NOMO-1 treated with dmso at 0.1 percent for 144 hours (cell line): ENCODE results near the gene TBC1D17.
A peak's percentile ranks its signal among the peaks of the same experiment; 100 is the strongest.

Experiments
- DNase-seq: peaks from one replicate; lab custom pipeline; 2025; ENCODE audit not compliant: unreplicated experiment; lab: John Stamatoyannopoulos, UW

The TBC1D17 gene

GRCh38 chr19:49860336-49861102 is 17.0 kb upstream of the TBC1D17 start:
- no peak for DNase-seq

GRCh38 chr19:49861107-49861506 is 16.4 kb upstream of the TBC1D17 start:
- DNase-seq = no peak

- DNase-seq = no peak
These were observed 15.7 kb upstream of the TBC1D17 start for GRCh38 chr19:49861541-49862378.

DNA sequence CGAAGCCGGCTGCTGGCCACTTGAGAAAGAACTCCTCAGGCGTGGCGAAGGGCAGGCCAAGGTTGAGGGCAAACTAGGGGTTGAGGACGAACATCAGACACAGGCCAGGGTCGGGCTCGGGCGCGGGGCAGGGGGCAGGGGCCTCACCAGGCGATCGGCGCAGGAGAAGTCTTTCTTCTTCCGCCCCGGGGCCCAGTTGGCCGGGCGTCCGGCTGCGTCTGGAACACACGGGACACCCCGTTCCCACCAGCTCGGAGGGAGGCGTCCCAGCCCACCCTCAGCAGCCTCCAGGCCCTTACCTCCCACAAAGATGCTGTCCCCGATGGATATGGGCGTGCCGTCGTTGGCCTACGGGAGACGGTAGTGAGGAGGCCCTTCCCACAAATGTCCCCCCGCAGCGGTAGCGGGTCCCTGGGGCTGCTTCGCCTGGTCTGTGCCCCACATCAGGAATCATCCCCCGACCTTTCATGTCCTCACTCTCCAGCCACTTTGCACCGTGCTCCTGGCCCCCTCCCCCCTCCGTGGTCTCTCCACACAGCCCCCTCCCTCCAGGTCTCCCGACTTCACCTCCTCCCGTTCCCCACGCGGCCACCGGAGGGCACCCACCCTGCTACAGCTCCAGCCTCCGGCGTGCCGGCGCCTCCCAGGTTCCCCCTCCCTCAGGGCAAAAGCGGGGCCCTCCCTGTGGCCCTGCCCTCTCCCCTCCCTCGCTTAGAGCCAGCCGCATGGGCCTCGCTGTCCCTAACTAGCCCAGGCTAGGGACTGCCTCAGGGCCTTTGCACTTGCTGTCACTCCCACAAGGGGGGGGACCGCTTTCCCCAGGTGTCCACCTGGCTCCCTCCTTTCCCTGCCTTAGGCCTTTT is 14.9 kb upstream of the TBC1D17 start:
- no peak for DNase-seq

GRCh38 chr19:49863254-49863934 is 14.1 kb upstream of the TBC1D17 start:
- DNase-seq = no peak

DNA sequence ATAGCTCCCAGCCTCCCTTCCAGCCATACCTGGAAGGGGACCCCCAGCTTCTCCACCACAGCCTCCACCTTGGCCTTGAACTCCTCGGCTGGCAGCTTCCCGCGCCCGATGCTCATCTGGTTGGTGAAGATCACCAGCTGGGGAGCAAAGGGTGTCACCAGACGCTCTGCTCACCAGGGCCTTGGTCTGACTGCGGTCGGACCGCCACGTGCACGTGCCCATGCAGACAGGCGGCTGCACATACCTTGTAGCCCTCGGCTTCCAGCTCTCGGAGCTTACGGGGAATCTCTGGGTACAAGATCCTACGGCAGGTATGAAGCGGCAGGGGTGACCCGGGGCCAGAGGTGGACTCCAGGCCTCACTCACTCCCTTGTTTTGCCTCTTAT is 13.6 kb upstream of the TBC1D17 start:
- no peak for DNase-seq

- DNase-seq = no peak
These were observed 12.6 kb upstream of the TBC1D17 start for GRCh38 chr19:49864890-49865289.

DNA sequence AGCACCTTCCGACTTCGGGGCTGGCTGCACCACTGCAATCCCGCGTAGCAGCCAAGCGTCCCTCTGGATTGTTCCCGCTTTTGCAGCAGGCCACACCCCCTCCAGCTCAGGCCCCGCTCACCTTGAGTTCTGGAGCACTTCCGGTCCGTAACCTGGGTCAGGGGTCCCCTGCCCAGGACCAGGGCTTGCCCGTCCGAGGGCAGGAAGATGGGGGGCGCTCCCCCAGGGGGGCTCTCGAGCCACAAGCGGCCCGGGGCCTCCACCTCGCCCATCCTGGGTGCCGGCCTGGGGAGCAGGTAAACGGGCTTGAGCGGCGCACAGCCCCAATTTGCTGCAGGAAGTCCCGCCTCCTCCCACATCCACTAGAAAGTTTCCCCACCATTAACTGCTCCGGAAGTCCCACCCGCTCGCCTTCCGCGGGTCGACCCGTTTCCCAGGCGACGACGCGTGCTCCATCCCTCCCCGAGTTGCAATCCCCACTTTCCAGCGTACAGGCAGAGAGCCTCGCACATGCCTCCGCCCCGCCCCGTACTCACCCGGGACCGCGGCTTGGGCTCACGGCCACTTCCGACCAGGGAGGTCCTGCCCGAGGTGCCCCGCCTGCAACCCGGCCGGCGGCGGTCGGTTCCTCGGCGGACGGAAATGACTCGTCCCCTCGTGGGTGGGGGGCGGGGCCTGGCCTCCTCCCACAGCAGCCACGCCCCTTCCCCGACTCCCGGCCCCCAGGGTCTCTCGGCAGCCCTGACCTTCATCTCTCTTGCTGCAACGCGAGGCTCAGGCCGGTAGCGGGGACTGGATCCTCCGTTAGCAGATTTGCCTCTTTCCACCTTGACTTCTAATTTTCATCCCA is 10.3 kb upstream of the TBC1D17 start, which contains the start of gene PNKP:
PNKP (minus strand) TSS at position 644 of the 850 bp plus-strand sequence; CDS start at position 272, 372 bp downstream.
- peak; percentile 95 for DNase-seq

GRCh38 chr19:49869009-49869483 is 8.5 kb upstream of the TBC1D17 start:
- no peak for DNase-seq

DNA sequence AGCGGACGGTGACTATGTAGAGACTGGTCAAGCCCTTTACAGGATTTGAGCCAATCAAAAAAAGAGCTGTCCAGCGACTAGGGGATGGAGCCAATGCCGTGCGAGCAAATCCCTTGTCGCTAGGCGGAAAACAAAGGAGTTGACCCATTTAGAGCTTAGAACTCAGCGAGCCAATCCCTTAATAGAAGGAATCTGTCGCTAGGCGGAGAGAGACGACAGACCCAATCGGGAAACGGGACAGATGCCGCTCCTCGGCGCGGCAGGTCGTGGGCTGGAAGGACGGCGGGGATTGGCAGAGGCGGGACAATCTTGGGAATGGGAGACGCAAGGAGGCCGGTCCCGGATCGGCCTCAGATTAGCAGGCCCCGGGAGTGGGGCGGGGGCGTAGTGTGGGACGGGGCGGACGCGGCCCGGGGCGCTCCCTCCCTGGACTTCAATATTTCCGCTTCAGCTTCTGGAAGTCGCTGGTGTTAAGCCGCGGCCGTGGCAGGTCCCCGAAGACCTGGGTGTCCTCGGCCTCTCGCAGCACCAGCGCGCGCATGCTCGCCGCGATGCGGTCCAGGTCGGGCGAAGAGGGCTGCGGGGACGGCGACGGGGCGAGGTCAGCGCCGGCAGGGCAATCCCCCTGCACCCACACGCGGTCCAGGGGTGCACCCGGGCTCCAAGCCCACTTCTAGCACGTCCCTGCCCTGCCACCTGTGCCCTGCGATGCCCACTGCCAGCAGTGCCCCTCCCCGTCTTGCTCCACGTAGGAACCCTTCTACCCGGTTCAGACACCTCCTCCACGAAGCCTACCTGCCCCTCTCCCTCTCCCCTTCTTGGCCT is 7.8 kb upstream of the TBC1D17 start:
- peak; percentile 99 for DNase-seq

- no peak for DNase-seq
These were observed 7.1 kb upstream of the TBC1D17 start for GRCh38 chr19:49870309-49870901.

DNA sequence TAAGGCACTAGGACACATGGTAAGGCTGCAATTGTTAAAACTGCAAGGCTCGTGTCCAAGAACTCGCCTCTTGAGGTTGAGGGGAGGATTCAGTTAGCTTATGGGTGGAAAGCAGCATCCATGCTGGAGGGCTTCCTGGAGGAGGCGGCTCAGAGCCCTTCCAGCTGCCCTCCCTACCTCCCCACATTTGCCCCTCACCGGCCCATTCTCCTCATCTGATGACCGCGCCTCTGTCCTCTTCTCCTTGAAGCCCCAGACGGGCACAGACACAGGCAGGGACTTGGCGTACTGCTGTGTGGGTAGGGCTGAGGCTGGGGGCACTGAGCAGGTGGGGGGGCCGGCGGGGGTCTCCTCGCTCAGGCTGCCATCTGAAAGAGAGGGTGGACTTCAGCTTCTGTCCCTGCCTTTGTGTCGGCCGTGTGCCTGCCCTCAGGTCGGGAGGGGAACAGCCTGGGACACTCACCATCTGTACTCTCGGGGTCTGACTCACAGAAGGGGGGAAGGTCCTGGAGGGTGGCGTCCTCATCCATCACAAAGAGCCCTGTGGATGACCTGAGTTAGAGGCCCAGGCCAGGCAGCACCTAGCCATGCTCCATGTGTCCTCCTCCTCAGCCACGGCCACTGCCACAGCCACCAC is 6.0 kb upstream of the TBC1D17 start:
- DNase-seq = no peak

- no peak for DNase-seq
These were observed 5.0 kb upstream of the TBC1D17 start for GRCh38 chr19:49872245-49873128.

- no peak for DNase-seq
These were observed 4.4 kb upstream of the TBC1D17 start for GRCh38 chr19:49873129-49873521.

GRCh38 chr19:49873834-49874233 is 3.7 kb upstream of the TBC1D17 start:
- no peak for DNase-seq

GRCh38 chr19:49874503-49875157 is 2.9 kb upstream of the TBC1D17 start:
- DNase-seq = no peak
